Renal pelvis (tissue), 12 donors: ENCODE data around the gene TMEM41A. TPM values are rescaled to one million over a fixed set of nuclear protein-coding genes. Genes with fewer than 3 reads are reported as not detected.

Source experiments
- DNase-seq: peaks from one replicate; pipeline ENCODE4 v3.0.0-alpha.2; 2013
- long read RNA-seq, 16 experiments: transcript quantifications; one replicate each; lab custom pipeline, GENCODE V29; 2026
- polyA plus RNA-seq, 3 donors: library from polyadenylated mRNA; unstranded; fragments of 120-200 nt; gene quantifications; one replicate each; pipeline ENCODE4 v1.2.1, GENCODE V29; 2013; ENCODE audit not compliant: insufficient read length in 3 of 3

Gene TMEM41A
- polyA plus RNA-seq, result 10 to 100 TPM; 24.9 to 37.2 (median 33.5) TPM
- long read RNA-seq, donor 1, transcript TMEM41A-203 (5 exons, 2,827 nt), result major isoform, 10 of 16 reads
- long read RNA-seq, donor 1, partial matches to known transcripts, result 6 of 16 reads
- long read RNA-seq, donor 1, other reads (novel, unspliced or antisense), result 0 of 16 reads
- long read RNA-seq, donor 2, partial matches to known transcripts, result 8 of 12 reads
- long read RNA-seq, donor 2, other reads (novel, unspliced or antisense), result 0 of 12 reads
- long read RNA-seq, donor 3, transcript TMEM41A-203 (5 exons, 2,827 nt), result major isoform, 11 of 11 reads
- long read RNA-seq, donor 3, partial matches to known transcripts, result 0 of 11 reads
- long read RNA-seq, donor 3, other reads (novel, unspliced or antisense), result 0 of 11 reads
- long read RNA-seq, donor 4, transcript TMEM41A-203 (5 exons, 2,827 nt), result major isoform, 7 of 15 reads
- long read RNA-seq, donor 4, partial matches to known transcripts, result 8 of 15 reads
- long read RNA-seq, donor 4, other reads (novel, unspliced or antisense), result 0 of 15 reads
- long read RNA-seq, donor 5, transcript TMEM41A-203 (5 exons, 2,827 nt), result major isoform, 6 of 6 reads
- long read RNA-seq, donor 5, partial matches to known transcripts, result 0 of 6 reads
- long read RNA-seq, donor 5, other reads (novel, unspliced or antisense), result 0 of 6 reads
- long read RNA-seq, donor 6, full-length matches to known transcripts, result 13 of 13 reads
- long read RNA-seq, donor 6, partial matches to known transcripts, result 0 of 13 reads
- long read RNA-seq, donor 6, other reads (novel, unspliced or antisense), result 0 of 13 reads
- long read RNA-seq, donor 7, transcript TMEM41A-203 (5 exons, 2,827 nt), result major isoform, 5 of 5 reads
- long read RNA-seq, donor 7, partial matches to known transcripts, result 0 of 5 reads
- long read RNA-seq, donor 7, other reads (novel, unspliced or antisense), result 0 of 5 reads
- long read RNA-seq, donor 8, partial matches to known transcripts, result 0 of 3 reads
- long read RNA-seq, donor 8, other reads (novel, unspliced or antisense), result 0 of 3 reads
- long read RNA-seq, donor 9, transcript TMEM41A-203 (5 exons, 2,827 nt), result major isoform, 16 of 23 reads
- long read RNA-seq, donor 9, partial matches to known transcripts, result 7 of 23 reads
- long read RNA-seq, donor 9, other reads (novel, unspliced or antisense), result 0 of 23 reads
- long read RNA-seq, donor 10, transcript TMEM41A-203 (5 exons, 2,827 nt), result major isoform, 7 of 7 reads
- long read RNA-seq, donor 10, partial matches to known transcripts, result 0 of 7 reads
- long read RNA-seq, donor 10, other reads (novel, unspliced or antisense), result 0 of 7 reads
- long read RNA-seq, donor 11, transcript TMEM41A-203 (5 exons, 2,827 nt), result major isoform, 7 of 7 reads
- long read RNA-seq, donor 11, partial matches to known transcripts, result 0 of 7 reads
- long read RNA-seq, donor 11, other reads (novel, unspliced or antisense), result 0 of 7 reads
- long read RNA-seq, donor 12, transcript TMEM41A-203 (5 exons, 2,827 nt), result major isoform, 13 of 20 reads
- long read RNA-seq, donor 12, partial matches to known transcripts, result 7 of 20 reads
- long read RNA-seq, donor 12, other reads (novel, unspliced or antisense), result 0 of 20 reads
- long read RNA-seq, donor 13, partial matches to known transcripts, result 0 of 3 reads
- long read RNA-seq, donor 13, other reads (novel, unspliced or antisense), result 0 of 3 reads
- long read RNA-seq, donor 14, result 0 reads
- long read RNA-seq, donor 15, full-length matches to known transcripts, result 7 of 7 reads
- long read RNA-seq, donor 15, partial matches to known transcripts, result 0 of 7 reads
- long read RNA-seq, donor 15, other reads (novel, unspliced or antisense), result 0 of 7 reads
- long read RNA-seq, donor 16, full-length matches to known transcripts, result 10 of 10 reads
- long read RNA-seq, donor 16, partial matches to known transcripts, result 0 of 10 reads
- long read RNA-seq, donor 16, other reads (novel, unspliced or antisense), result 0 of 10 reads

GRCh38 chr3:185498503-185499396 lies at the start of gene TMEM41A:
Gene TMEM41A, minus strand, starts transcription at chr3:185499035. Its CDS starts 74 bp downstream, at chr3:185498961.
- DNase-seq, result peak; percentile 90

- no peak for DNase-seq
Measured at GRCh38 chr3:185540695-185541094, 41.9 kb upstream of the TMEM41A start.

GRCh38 chr3:185539934-185540333 lies 41.1 kb upstream of the TMEM41A start:
- no peak for DNase-seq

GRCh38 chr3:185537369-185537970 lies 38.6 kb upstream of the TMEM41A start:
- DNase-seq, result peak; percentile 48

GRCh38 chr3:185534511-185534910 lies 35.7 kb upstream of the TMEM41A start:
- no peak for DNase-seq

- DNase-seq, result no peak
Measured at GRCh38 chr3:185532901-185533300, 34.1 kb upstream of the TMEM41A start.

- DNase-seq, result no peak
Measured at GRCh38 chr3:185530856-185531255, 32.0 kb upstream of the TMEM41A start.

GRCh38 chr3:185528532-185528931 lies 29.7 kb upstream of the TMEM41A start:
- DNase-seq, result no peak

- no peak for DNase-seq
Measured at GRCh38 chr3:185527364-185527763, 28.5 kb upstream of the TMEM41A start.

GRCh38 chr3:185526349-185526951 lies 27.6 kb upstream of the TMEM41A start:
- DNase-seq, result no peak

- no peak for DNase-seq
Measured at GRCh38 chr3:185521349-185522138, 22.7 kb upstream of the TMEM41A start.

GRCh38 chr3:185519021-185519420 lies 20.2 kb upstream of the TMEM41A start:
- DNase-seq, result no peak

GRCh38 chr3:185517387-185518130 lies 18.7 kb upstream of the TMEM41A start:
- no peak for DNase-seq

GRCh38 chr3:185511711-185512110 lies 12.9 kb upstream of the TMEM41A start:
- no peak for DNase-seq

GRCh38 chr3:185508335-185508991 lies 9.6 kb upstream of the TMEM41A start:
- no peak for DNase-seq

GRCh38 chr3:185507883-185508282 lies 9.0 kb upstream of the TMEM41A start:
- DNase-seq, result no peak
